ENCODE data around the gene DNAH7.
"Not testable (repeated sequence)": the region's sequence is repeated elsewhere in the genome, so short reads cannot be mapped to it uniquely, and the experiment has no call there.

DNAH7 gene

DNA sequence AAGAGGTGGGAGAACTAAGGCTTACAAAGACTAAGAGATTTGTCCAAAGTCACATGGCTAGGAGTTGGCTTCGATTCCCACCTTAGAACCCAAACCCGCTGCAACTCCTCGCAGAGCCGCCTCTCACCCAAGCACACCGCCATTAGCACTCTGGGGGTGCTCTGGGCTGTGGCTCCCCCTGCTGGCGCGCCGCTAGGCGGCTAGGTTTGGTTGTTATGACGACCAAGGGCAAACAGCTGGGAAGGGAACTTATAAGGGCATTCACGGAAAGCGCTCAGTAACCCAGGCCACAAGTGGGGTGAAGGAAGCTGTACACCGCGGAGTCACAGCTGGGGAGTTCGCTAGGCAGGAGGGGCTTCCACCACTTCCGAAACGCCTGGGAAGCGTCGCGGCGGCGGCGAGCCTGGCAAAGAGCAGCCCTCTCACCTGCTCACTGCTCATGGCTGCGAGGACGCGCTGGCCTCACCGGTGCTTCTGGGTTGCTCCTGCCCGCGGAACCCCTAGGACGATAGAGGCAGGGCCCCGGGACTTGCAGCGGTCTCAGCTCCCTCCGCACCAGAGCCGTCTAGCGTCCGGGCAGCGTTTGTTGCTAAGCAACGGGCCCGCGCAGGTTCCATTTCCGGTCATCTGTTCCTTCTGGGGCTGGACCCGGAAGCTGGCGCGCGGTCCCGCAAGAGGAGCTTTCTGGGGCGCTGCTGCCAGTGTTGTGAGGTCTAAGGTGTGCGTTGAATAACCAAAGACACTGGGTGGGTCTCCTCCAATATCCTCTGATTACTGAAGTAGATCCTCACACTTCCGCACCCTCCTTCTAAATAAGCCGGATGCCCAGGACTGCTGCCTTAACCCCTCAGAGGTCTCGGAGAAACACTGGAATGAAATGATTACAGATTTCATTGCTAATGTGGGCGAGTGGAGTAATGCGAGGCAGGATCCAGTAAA, at the start of gene DNAH7:
Gene DNAH7 (minus strand): TSS at position 567 of the 939 bp plus-strand sequence. CDS start 126 bp downstream, at position 441.
- peak; percentile 81 for DNase-seq (ENCODE audit: low read depth)

DNA sequence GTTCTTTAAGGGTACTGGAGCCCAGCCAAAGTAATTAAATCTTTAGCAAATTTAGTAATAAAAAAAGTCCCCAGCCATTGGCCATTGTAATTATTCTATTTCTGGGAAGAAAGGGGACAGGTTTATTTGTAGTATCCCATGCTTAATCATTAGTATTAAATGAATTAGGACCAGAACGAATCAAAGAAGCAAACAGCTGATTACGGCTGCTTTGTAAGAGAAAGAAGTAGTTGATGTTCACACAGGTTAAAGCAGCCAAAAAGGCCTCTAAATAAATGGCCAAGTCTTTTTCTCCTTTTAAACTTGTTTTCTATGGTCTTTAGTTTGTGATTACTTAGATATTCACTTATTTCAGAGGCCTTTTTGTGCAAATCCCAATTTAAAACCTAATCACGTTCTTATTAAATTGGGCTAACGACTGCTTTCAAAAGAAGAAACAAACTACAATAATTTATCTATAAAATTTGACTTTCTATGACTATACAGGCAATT, 48.6 kb upstream of the DNAH7 start:
- no peak for DNase-seq (ENCODE audit: low read depth)

DNA sequence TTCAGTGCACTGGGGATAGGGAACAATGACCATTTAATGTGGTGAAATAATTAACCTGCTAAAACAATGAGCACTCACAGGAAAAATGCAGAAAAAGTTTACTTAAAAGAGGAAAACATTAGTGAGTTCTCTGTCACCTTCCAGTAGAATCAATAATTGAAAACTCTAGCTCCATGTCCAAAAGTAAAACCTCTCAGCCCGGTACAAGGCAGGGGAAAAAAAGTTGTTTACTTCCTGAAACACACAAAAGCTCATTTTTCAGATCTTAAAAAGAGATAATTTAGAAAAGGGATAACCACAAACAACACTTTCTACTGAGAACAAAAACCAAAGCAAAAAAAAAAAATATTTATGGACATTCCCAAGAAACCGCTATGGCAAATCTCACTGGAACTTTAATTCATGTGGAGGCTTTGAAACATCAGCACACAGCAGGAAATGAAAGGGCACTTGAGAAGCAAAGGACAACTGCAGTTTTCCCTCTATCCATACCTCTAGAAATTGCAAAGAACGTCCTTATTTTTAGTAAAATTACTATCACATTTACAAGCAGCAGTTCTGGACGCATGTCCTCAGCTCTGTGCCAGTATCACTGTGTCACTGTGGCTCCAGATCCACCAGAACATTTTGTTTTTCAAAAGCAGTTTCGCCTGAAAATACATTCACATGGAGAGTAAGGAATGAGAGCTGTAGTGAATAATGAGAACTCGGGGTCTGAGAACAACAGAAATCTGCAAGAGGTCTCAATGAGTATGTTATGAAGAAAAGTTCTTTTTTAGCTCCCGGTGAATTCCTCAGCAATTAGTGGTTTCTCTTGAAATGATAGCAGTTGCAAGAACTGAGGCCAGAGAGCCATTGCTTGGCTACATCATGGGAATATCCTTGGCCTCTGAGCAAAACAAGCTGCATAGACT, 44.7 kb upstream of the DNAH7 start:
- no peak for DNase-seq (ENCODE audit: low read depth)

DNA sequence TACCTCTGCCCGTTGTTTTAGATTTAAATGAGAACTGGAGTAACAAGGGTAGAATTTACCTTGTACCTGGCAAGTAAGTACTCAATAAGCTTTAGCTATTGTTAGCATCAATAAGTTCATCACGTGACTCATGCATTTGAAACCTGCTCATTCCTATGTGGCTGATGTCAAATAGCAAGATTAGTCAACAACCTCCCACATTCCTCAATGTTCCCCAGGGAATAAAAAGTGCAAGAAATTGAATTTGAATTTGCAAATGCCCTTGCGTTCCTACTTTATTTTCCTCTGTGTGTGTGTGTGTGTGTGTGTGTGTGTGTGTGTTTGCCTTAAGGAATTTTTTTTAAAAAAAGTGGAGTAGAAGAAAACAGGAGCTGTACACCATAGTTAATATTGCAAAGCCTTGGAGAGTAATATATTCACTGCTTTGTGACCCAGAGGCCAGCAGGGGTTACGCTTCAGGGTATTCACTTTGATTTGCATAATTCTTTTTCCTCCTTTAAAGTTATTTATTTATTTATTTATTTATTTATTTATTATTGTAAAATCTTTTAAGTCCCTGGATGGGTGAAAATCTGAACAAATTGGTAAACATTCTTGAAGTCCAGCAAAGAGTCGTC, 43.9 kb upstream of the DNAH7 start:
- DNase-seq (ENCODE audit: low read depth): no peak

DNA sequence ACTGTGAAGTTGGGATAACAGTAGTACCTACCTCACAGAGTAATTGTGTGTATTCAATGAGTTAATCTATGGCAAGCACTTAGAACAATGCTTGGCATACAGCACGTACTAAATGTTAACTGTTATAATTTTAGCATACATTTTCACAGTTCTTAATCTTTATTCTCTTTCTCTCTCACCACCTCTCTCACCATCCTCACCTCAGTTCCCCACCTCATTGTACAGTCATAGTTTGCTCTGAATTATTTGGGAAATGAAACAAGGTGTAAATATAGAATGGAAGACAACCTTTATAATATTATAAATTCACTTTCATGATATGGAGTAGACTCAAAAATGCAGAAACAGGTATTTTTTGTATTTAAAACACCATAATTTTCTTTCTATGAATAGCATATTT, 40.0 kb upstream of the DNAH7 start:
- no peak for DNase-seq (ENCODE audit: low read depth)

DNA sequence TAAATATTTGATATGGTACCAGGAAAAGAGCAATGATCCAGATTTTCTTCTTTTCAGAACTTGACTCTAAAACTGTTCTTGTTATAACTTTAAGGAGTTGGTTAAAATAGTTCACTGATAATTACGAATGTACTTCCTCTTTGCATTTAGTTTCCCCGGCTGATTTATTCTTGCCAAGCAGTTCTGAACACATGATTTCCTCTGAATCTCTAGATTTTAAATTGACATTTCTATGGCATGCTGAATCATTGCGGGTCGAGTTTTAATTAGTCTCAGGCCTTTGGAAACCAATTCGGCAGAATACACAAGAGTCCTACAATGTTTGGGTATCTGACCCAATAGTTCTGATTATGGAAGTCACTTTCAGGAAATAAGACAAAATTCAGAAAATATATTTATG, 37.3 kb upstream of the DNAH7 start:
- no peak for DNase-seq (ENCODE audit: low read depth)

DNA sequence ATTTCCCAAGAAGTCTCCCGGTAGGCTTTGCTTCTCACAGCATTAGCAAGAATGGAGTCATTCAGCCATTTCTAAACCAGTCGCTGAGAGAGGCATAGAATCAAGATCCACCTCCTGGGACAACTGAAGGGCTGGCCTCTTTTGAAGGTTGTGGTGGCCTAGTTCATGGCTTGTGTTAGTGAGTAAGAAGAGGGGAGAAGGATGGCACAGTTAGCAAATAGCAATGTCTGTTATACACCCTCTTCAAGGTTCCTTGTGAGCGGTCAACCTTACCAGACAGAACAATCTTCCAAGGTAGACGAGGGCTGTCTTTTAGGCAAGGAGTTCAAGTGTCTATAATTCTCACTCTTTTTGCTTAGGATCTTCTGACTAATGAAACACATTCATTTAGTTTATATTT, 35.4 kb upstream of the DNAH7 start:
- DNase-seq (ENCODE audit: low read depth): no peak

DNA sequence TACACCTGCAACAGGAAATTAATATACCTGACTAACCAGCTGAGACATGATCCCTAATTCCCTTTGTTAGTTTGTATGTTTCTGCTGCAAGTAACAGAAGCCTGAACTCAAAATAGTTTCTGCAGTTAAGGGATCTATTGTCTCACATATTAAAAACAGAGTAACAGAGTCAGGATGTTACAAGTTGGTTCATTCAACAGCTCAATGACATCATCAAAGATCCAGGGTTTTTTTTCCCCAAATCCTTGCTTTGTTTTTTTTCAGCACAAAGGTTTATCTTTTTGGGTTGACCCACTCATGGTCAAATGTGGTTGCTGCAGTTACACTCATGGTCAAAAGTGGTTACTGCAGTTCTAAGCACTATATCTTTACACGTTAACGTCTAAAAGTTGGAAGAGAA, 35.0 kb upstream of the DNAH7 start:
- DNase-seq (ENCODE audit: low read depth): no peak

DNA sequence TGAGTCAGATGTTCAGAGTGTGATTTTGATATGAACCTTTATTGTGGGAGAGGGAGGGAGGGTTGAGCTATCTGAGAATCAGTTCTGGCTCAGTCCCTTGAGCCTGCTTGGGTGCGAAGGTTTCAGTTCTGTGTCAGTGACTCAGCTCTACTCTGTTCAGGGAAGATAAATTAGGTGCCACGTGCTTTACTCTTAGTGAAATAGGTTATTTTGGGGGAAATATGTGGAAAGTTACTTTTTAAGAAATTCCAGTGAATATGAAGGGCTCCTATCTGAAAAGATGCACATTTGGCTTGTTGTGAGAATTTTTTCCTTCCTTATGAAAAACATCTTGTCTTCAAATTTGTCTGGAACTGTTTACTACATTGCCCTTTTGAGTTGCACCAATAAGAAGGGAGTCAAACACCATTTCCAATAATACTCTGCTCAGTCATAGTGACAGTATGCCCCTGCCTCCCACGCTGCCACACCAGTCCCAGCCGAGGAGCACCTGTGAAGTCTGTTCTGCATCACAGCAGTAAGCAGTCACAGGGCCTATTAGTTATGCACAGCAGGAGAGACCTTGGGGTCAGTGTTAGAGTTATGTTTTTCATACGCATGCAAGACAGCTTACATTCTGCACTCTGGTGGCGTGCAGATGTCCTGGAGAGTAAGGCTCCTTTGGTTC, 32.8 kb upstream of the DNAH7 start:
- DNase-seq (ENCODE audit: low read depth): peak; percentile 4

DNA sequence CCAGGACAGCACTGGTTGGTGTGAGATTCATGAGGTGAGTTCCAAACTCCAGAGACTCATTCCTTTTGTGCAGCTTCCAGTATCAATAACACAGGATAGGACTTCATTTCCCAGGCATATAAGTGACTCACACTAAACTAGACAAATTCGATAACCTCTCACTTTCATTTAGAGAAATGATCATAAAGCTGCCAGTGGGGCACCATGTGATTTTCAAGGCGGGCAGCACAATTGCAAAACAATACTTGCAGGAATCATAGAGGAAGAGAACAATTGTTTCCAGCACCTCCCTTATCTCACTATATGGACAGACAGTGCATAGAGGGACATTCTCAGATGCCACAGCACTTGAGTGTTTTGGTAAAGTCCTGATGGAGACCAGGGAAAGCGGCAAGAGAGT, 31.3 kb upstream of the DNAH7 start:
- no peak for DNase-seq (ENCODE audit: low read depth)

DNA sequence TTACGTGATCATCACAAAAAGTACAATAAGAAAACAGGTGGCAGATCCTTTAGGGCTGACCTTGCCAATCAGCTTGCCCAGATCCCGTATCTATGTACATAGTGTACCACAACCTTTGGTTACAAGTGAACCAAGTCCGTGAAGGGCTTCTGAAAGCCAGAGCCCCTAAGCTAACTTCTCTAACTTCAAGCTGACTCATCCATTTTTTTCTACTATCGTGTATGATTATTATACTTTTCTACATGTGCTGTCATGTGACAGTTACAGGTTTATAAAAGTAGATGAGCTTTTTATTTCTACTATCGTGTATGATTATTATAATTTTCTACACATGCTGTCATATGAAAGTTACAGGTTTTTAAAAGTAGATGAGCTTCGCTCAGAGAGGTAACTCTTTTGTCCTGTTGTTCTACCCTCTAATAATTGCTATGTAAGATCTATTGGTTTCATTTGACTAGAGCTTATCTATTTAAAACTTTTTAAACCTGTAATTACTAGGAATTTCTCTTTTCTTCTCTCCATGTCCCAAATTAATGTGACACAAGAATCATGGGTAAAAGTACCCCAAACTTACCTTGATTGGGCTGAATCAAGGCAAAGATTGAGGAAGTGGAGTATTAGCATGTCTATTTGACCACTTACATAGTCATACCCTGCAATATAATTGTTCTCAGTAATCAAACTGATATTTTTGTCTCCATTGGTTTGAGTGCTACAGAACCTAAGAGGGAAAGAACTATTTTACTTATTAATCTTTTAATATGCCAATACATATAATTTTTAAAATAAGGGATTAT, 29.4 kb upstream of the DNAH7 start:
- DNase-seq (ENCODE audit: low read depth): no peak

DNA sequence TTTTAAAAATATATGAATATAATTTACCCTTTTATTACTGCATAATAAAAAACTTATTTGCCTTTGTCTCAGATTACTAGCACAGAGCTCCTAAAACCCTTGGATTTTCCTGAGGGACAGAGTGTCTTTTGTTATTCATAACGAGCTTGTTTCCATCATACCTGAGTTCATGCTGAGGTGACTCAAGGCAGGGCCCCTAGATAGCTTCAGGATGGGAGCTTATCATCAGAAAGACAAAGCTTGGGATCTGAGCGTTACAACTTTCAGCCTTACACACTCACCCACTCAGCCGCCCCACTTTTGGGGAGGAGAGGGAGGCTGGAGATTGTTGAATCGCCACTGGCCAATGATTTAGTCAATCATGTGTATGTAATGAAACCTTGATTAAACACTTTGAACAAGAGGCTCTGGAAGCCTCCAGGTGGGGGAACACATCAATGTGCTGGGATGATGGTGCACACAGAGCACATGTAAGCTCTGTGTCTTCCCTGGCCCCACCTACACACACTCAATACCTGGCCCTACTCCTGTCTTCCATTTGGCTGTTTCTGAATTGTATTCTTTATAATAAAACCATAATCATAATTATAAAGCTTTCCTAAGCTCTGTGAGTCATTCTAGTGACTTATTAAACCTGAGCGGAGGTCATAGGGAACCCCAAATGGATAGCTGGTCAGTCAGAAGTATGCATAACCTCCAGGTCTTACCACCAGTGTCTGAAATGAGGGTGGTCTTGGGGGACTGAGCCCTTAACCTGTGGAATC, 28.5 kb upstream of the DNAH7 start:
- DNase-seq (ENCODE audit: low read depth): no peak

DNA sequence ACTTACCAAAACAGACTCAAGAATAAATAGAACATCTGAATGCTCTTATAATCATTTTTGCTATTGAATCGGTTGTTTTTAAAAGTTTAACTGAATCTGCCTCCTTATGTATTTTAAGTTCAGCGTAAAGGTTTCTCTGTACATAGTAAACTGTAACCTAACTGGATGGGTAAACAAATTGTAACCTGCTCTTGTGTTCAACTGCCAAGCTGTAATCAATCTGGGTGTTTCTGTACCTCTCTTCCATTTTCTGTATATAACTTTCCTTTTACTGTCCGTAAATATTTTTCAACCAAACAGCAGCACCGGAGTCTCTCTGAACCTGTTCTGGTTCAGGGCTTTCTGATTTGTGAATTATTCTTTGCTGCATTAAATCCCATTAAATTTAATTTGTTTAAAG, 27.6 kb upstream of the DNAH7 start:
- DNase-seq (ENCODE audit: low read depth): no peak

DNA sequence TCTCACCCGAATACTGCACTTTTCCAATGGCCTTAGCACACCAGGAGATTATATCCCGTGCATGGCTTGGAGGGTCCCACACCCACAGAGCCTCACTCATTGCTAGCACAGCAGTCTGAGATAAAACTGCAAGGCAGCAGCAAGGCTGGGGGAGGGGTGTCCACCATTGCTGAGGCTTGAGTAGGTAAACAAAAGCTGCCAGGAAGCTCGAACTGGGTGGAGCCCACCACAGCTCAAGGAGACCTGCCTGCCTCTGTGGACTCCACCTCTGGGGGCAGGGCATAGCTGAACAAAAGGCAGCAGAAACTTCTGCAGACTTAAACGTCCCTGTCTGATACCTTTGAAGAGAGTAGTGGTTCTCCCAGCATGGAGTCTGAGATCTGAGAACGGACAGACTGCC, 20.8 kb upstream of the DNAH7 start:
- DNase-seq (ENCODE audit: low read depth): not testable (repeated sequence)

DNA sequence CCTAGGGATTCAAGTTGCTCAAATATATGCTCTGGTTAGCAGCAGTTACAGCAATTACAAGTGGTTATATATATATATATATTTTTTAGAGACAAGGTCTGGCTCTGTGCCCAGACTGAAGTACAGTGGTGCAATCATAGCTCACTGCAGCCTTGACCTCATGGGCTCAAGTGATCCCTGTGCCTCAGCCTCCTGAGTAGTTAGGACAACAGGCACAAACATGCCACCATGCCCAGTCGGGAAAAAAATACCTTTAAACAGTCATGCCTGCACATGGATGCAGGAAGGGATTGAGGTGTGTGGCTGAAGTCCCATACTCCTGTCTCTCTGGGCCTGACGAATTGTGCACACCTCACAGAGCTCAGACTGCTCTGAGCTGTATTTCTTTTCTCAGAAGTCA, 19.6 kb upstream of the DNAH7 start:
- DNase-seq (ENCODE audit: low read depth): no peak

DNA sequence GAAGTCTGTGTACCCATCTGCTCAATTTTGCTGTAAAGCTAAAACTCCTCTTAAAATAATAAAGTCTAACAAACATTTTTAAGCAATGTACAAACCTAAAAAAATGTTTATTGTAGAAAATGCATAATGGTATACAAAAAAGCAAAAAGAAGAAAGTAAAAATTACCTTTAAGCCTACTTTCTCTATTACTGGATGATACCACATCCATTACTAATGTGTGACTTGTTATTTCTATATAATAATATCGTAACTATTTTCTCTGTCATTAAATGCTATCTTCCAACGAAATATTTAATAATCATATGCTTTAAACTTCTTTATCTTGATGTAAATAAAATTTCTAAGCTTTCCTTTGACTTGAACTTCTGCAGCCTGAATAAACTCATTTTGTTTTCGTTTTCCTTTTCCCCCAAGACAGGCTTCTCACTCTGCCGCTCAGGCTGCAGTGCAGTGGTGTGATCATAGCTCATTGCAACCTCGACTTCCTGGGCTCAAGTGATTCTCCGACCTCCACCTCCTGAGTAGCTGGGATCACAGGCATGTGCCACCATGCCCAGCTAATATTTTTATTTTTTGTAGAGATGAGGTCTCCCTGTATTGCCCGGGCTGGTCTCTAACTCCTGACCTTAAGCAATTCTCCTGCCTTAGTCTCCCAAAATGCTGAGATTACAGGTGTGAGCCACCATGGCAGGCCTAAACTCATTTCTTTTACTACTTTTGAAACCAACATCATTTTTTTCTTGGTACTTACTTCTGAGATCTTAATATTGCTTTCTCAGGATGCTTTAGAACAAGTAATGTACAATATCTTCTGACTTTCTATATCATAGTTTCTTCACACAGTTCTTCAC, 18.1 kb upstream of the DNAH7 start:
- no peak for DNase-seq (ENCODE audit: low read depth)

DNA sequence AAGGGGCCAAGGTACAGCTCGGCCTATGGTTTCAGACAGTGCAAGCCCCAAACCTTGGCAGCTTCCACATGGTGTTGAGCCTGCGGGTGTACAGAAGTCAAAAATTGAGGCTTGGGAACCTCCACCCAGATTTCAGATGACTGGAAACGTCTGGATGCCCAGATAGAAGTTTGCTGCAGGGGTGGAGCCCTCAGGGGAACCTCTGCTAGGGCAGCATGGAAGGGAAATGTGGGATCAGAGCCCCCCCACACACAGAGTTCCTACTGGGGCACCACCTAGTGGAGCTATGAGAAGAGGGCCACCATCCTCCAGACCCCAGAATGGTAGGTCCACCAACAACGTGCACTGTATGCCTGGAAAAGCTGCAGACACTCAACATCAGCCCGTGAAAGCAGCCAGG, 15.0 kb upstream of the DNAH7 start:
- no peak for DNase-seq (ENCODE audit: low read depth)

DNA sequence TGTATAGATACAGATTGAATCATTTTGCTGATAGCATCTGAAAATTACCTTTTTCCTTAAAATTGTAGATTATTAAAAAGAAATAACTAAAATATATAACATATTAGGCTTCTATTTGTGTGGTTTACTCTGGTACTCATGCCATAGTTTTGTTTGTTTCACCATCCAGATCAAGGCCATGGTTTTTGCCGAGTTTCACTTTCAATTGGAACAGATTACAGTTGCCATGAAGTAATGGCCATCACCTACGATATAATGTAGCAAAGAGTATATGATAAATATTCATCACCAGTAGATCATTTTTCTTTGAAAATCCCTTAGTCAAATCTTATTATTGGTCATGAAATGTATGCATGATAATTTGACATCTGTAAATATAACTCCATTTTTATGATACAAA, 11.9 kb upstream of the DNAH7 start:
- DNase-seq (ENCODE audit: low read depth): no peak

DNA sequence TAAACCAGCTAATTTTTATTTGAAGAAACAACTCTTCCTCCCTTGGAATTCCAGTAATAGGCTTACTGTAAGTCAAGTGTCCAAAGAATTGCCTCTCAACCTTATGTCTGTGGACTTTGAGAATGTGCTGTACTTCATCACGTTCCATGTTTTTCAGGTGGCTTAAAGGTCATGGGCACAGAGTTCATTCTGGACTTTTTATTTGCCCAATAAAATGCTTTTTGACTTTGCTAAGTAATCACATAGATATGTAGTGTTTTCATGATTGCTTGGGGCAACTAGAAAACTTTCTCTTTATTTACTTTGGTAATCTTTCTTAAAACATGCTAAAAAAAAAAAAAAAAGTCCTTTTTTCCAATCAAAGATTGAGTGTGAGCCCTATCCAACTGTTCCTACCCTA, 10.4 kb upstream of the DNAH7 start:
- no peak for DNase-seq (ENCODE audit: low read depth)
